HFF-Myc (cell line): Measurements from ENCODE around the gene IRX6.

ENCODE experiments used
- DNase-seq: peaks from one replicate; pipeline ENCODE4 v3.0.0-alpha.2; 2011; ENCODE audit warnings: low read depth; ENCODE audit errors: extremely low read depth
- H3K4me3 ChIP-seq: replicated peaks from 2 replicates; pipeline ENCODE4 v1.5.1; 2011; ENCODE audit warnings: low read depth, mild to moderate bottlenecking, control low read depth, low read length
- CTCF ChIP-seq: IDR thresholded peaks from 2 replicates; pipeline ENCODE4 v1.5.1; 2012; ENCODE audit warnings: mild to moderate bottlenecking, low read depth, low read length, control low read depth; ENCODE audit errors: missing control alignments

Gene IRX6

DNA sequence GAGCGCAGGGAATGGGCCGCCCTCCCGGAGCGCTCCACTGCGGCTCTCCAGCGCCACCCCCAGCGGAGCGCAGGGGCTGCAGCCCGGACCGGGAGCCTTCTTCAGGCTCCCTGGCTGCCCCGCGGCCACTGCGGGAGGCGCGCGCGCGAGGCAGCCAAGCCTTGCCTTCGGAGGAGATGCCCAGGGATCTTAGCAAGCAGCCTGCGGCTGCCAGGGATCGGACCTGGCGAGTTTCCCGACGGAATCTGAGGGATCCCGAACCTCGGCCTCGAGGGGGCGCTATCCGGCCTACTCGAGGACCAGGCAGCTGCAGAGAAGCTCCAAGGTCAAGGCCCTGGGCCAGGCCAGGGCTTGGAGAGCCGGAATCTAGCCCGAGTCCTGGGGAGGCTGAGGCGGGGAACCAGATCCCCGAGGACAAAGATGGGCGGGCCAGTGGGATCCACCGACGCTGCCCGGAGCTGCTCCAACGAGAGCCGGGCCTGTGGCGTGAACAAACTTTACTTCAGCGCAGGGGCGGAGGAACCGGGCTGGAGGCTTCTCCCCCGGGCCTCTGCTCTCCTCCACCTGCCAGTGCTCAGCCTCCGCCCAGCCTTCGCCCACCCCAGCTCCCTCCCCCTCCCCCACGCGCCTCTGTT lies at the start of gene IRX6:
Gene IRX6 (plus strand): TSS at position 567 of the 635 bp plus-strand sequence. CDS start 889 bp downstream, outside the sequence.
- DNase-seq: no peak
- H3K4me3 ChIP-seq: no peak within 1 kb of the TSS
- TF ChIP-seq CTCF: peak; percentile 55

GRCh38 chr16:55274391-55274790 lies 49.6 kb upstream of the IRX6 start:
- no peak overlapping the region for H3K4me3 ChIP-seq

DNA sequence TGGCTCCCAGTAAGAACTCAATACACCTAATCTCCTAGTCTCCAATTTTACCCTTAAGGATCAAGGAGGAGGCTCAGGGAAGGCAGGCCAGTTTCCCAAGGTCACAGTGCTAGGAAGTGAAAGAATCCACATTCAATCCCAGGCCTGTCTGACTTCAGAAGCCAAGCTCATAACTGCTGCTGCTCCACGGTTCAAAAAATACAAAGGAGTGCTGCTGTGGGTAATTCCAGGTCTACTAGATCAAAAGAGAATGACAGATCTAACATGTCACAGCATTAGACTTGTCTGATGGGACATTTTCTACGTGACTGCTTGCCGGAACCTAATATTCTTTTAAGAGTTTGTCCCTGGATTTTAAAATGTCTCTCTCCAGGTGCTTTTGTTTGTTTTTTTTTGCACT lies 48.8 kb upstream of the IRX6 start:
- H3K4me3 ChIP-seq: no peak overlapping the region
- no peak for TF ChIP-seq CTCF
- DNase-seq: no peak

More at GRCh38 chr16:55274391-55274790, 49.6 kb upstream of the IRX6 start:
- no peak for TF ChIP-seq CTCF
- no peak for DNase-seq

GRCh38 chr16:55275869-55276268 lies 48.1 kb upstream of the IRX6 start:
- DNase-seq: no peak
- no peak for TF ChIP-seq CTCF
- no peak overlapping the region for H3K4me3 ChIP-seq

DNA sequence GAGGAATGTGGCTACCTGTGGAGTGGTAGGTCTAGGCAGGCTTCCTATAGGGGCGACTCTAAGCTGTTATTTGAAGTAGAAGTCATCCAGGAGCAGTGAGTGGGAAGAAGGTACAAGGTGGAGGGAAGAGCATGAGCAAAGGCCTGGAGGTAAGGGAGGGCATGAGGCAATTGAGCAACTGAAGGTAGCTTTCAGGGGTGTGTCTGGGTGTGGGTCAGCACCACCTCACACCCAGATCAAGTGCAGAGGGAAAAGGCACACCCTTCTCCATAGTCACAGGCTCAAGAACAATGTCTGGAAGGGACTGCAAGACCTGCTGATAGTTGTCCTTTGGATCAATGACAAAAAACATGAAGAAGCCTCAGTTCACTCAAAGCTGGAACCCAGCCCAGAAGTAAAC lies 46.5 kb upstream of the IRX6 start:
- no peak overlapping the region for H3K4me3 ChIP-seq
- no peak for DNase-seq
- TF ChIP-seq CTCF: no peak

DNA sequence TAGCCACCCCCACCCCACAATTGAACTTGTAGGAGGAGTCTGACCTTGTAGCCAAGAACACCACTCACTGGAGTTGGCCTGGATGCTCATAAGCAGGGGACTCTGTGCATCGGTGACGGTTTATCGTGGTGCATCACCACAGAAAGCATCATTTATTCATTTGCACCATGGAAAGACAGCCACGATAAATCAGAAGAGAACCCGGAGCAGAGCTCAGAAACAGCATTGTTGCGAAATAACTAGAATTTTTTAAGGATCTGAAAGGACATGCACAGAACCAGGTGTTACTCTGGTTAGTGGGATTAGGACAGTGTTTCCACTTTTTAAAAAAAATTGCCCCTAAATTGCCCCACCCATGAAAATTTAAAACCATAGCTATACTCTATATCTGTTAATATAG lies 44.4 kb upstream of the IRX6 start:
- no peak for TF ChIP-seq CTCF
- no peak for DNase-seq
- H3K4me3 ChIP-seq: no peak overlapping the region

GRCh38 chr16:55280587-55280986 lies 43.4 kb upstream of the IRX6 start:
- no peak for DNase-seq
- no peak for TF ChIP-seq CTCF

More at GRCh38 chr16:55280587-55280986, 43.4 kb upstream of the IRX6 start:
- no peak overlapping the region for H3K4me3 ChIP-seq
